ENCODE data around the gene MEGF11. TPM values are rescaled to one million over a fixed set of nuclear protein-coding genes. Genes with fewer than 3 reads are reported as not detected.
A peak's percentile ranks its signal among the peaks of the same experiment; 100 is the strongest.

MEGF11 gene
- total RNA-seq, 4 donors from 2014 or later = not detected

GRCh38 chr15:65958835-65959234 is 294.7 kb downstream of the MEGF11 start:
- TF ChIP-seq POLR2A (IDR thresholded peaks at IDR 0.05) (no peak), CTCF (IDR thresholded peaks at IDR 0.05) (no peak)
- Histone ChIP-seq H3K27me3 (no peaks in the 10 kb centered on the region), H3K9me3 (no peaks in the 10 kb centered on the region), H3K4me1 (no peaks in the 10 kb centered on the region), H3K4me3 (no peak overlapping the region), H3K36me3 (no peaks in the 10 kb centered on the region), H3K27ac (no peak overlapping the region)
- DNase-seq = no peak

- no peaks in the 10 kb centered on the region for H3K27me3 ChIP-seq
- H3K27ac ChIP-seq = no peak overlapping the region
Measured at GRCh38 chr15:65957451-65957850, 296.1 kb downstream of the MEGF11 start.

GRCh38 chr15:65956899-65957298 is 296.7 kb downstream of the MEGF11 start:
- no peak for TF ChIP-seq POLR2A (IDR thresholded peaks at IDR 0.05)
- TF ChIP-seq CTCF (IDR thresholded peaks at IDR 0.05) = no peak
- H3K36me3 ChIP-seq = no peaks in the 10 kb centered on the region
- H3K27me3 ChIP-seq = no peaks in the 10 kb centered on the region
- no peak for DNase-seq
- no peak overlapping the region for H3K4me3 ChIP-seq
- no peak overlapping the region for H3K27ac ChIP-seq
- H3K4me1 ChIP-seq = no peaks in the 10 kb centered on the region
- no peaks in the 10 kb centered on the region for H3K9me3 ChIP-seq

More at GRCh38 chr15:65957451-65957850, 296.1 kb downstream of the MEGF11 start:
- H3K9me3 ChIP-seq = no peaks in the 10 kb centered on the region
- no peaks in the 10 kb centered on the region for H3K4me1 ChIP-seq
- no peak for TF ChIP-seq CTCF (IDR thresholded peaks at IDR 0.05)
- no peak for TF ChIP-seq POLR2A (IDR thresholded peaks at IDR 0.05)
- DNase-seq = no peak
- no peak overlapping the region for H3K4me3 ChIP-seq
- no peaks in the 10 kb centered on the region for H3K36me3 ChIP-seq

- H3K36me3 ChIP-seq = no peaks in the 10 kb centered on the region
- H3K27ac ChIP-seq = no peak overlapping the region
- TF ChIP-seq CTCF (IDR thresholded peaks at IDR 0.05) = no peak
- no peak for TF ChIP-seq POLR2A (IDR thresholded peaks at IDR 0.05)
- H3K27me3 ChIP-seq = no peaks in the 10 kb centered on the region
- H3K4me1 ChIP-seq = no peaks in the 10 kb centered on the region
- H3K4me3 ChIP-seq = no peak overlapping the region
- H3K9me3 ChIP-seq = no peaks in the 10 kb centered on the region
- DNase-seq = peak in 1 of 3 donors; percentile 58
Measured at GRCh38 chr15:65956307-65956706, 297.2 kb downstream of the MEGF11 start.

GRCh38 chr15:65954289-65954741 is 299.2 kb downstream of the MEGF11 start:
- no peaks in the 10 kb centered on the region for H3K9me3 ChIP-seq
- DNase-seq = no peak
- no peaks in the 10 kb centered on the region for H3K4me1 ChIP-seq
- TF ChIP-seq POLR2A (IDR thresholded peaks at IDR 0.05) = no peak
- no peak for TF ChIP-seq CTCF (IDR thresholded peaks at IDR 0.05)
- H3K27me3 ChIP-seq = no peaks in the 10 kb centered on the region
- H3K36me3 ChIP-seq = no peaks in the 10 kb centered on the region
- no peak overlapping the region for H3K4me3 ChIP-seq
- no peak overlapping the region for H3K27ac ChIP-seq

GRCh38 chr15:65953622-65954021 is 299.9 kb downstream of the MEGF11 start:
- no peak overlapping the region for H3K27ac ChIP-seq
- no peaks in the 10 kb centered on the region for H3K4me1 ChIP-seq
- no peaks in the 10 kb centered on the region for H3K36me3 ChIP-seq
- DNase-seq = no peak
- H3K27me3 ChIP-seq = no peaks in the 10 kb centered on the region
- no peaks in the 10 kb centered on the region for H3K9me3 ChIP-seq
- H3K4me3 ChIP-seq = no peak overlapping the region
- TF ChIP-seq CTCF (IDR thresholded peaks at IDR 0.05) (no peak), POLR2A (IDR thresholded peaks at IDR 0.05) (no peak)

Data from Peyer's patch (tissue), 4 donors.